ENCODE measurements around the gene DDOST. TPM values are rescaled to one million over a fixed set of nuclear protein-coding genes. Genes with fewer than 3 reads are reported as not detected.
"Not testable (repeated sequence)": the region's sequence is repeated elsewhere in the genome, so short reads cannot be mapped to it uniquely, and the experiment has no call there.

DDOST gene
- total RNA-seq, 4 donors from 2014 or later, result 86.4 to 126 (median 103) TPM

DNA sequence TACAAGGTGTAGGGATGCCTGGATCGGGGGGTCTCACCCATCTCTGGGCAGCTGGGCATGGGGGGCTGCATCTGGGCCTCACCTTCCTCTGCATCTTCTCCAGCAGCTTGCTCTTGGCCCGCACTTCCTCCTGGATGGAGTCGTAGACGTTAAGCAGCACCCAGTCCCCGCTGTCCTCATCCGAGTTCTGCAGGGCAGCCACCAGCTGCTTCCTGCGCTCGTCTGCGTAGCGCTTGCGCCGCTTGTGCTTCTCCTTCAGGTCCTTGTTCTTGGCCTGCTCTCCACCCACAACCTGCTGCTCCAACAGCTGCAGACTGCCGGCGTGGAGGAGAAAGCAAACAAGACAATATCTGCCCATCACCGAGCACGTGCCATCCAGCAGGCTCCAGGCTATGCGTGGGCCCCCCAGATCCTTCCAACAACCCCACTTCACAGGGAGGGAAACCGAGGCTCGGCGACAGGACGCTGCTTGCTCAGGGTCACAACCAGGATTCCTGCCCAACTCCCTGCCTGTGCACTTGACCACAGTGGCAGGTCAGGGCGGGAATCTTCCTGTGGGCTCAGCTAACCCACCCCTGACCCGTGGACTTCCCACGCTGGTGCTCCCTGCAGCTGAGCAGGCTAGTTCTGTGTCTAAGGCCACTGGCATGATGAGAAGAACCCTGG is 21.5 kb upstream of the DDOST start:
- H3K4me3 ChIP-seq, result no peak overlapping the region
- peaks cover 0 to 6% (median 0%) of the 10 kb centered on the region in 4 donors for H3K36me3 ChIP-seq
- no peaks in the 10 kb centered on the region for H3K27me3 ChIP-seq
- WGBS, result 80% methylated on average over 19 of the region's 24 CpGs
- intact Hi-C loops (cut with DNase I), result no loop called here
- TF ChIP-seq, protein P1, sequence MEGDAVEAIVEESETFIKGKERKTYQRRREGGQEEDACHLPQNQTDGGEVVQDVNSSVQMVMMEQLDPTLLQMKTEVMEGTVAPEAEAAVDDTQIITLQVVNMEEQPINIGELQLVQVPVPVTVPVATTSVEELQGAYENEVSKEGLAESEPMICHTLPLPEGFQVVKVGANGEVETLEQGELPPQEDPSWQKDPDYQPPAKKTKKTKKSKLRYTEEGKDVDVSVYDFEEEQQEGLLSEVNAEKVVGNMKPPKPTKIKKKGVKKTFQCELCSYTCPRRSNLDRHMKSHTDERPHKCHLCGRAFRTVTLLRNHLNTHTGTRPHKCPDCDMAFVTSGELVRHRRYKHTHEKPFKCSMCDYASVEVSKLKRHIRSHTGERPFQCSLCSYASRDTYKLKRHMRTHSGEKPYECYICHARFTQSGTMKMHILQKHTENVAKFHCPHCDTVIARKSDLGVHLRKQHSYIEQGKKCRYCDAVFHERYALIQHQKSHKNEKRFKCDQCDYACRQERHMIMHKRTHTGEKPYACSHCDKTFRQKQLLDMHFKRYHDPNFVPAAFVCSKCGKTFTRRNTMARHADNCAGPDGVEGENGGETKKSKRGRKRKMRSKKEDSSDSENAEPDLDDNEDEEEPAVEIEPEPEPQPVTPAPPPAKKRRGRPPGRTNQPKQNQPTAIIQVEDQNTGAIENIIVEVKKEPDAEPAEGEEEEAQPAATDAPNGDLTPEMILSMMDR (IDR thresholded peaks at IDR 0.05), result no peak
- no peak for TF ChIP-seq EP300 (IDR thresholded peaks at IDR 0.05)
- no peak for TF ChIP-seq POLR2A (IDR thresholded peaks at IDR 0.05; ENCODE audit: low read depth)
- no peak for TF ChIP-seq POLR2AphosphoS5 (IDR thresholded peaks at IDR 0.05)
- peaks cover 0 to 18% (median 11%) of the 10 kb centered on the region in 4 donors for H3K4me1 ChIP-seq
- H3K9me3 ChIP-seq, result no peaks in the 10 kb centered on the region
- no peak overlapping the region for H3K27ac ChIP-seq (replicated peaks in 1 of 4)
- DNase-seq (ENCODE audit: extremely low spot score), result no peak

DNA sequence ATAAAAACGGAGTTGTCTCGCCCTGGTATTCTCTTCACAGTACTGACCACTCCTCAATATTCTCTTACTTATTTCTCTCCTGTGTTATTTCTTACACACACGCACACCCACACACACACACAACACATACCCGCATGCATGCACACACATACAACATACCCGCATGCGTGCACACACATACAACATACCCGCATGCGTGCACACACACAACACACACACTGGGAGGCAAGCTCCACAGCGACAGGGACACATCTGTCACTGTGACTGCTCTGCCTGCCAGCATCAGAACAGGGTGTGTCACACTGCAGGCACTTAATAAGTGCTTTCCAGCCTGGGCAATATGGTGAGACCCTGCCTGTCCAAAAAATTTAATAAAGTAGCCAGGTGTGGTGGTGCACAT is 20.8 kb upstream of the DDOST start:
- 92% methylated on average over 9 of the region's 9 CpGs for WGBS
- peaks cover 0 to 7% (median 0%) of the 10 kb centered on the region in 4 donors for H3K36me3 ChIP-seq
- no peak overlapping the region for H3K27ac ChIP-seq (replicated peaks in 1 of 4)
- no peaks in the 10 kb centered on the region for H3K27me3 ChIP-seq
- H3K9me3 ChIP-seq, result no peaks in the 10 kb centered on the region
- TF ChIP-seq POLR2A (IDR thresholded peaks at IDR 0.05; ENCODE audit: low read depth) (no peak), EP300 (IDR thresholded peaks at IDR 0.05) (no peak)
- TF ChIP-seq, protein P1 (IDR thresholded peaks at IDR 0.05), result no peak
- intact Hi-C loops (cut with DNase I), result no loop called here
- peaks cover 0 to 18% (median 11%) of the 10 kb centered on the region in 4 donors for H3K4me1 ChIP-seq
- DNase-seq (ENCODE audit: extremely low spot score), result no peak
- H3K4me3 ChIP-seq, result no peak overlapping the region

DNA sequence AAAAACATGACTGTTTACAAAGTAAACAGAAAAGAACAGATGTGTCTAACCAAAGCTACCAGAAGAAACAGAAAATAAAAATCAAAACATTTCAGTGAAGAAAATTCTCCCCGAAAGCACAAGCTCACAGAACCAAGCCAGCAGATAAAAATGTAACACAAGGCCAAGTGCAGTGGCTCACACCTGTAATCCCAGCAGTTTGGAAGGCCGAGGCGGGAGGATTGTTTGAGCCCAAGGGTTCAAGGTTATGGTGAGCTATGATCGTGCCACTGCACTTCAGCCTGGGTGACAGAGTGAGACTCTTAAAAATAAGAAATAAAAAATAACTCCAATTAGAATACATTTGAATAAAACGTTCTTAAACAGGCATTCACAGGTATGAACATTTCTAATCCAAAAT is 19.1 kb upstream of the DDOST start:
- intact Hi-C loops (cut with DNase I), result no loop called here
- Histone ChIP-seq H3K27me3 (no peaks in the 10 kb centered on the region), H3K9me3 (no peaks in the 10 kb centered on the region), H3K4me1 (peaks cover 0 to 10% (median 6%) of the 10 kb centered on the region in 4 donors), H3K4me3 (no peak overlapping the region), H3K36me3 (peaks cover 0 to 10% (median 0%) of the 10 kb centered on the region in 4 donors), H3K27ac (replicated peaks in 1 of 4) (no peak overlapping the region)
- no peak for TF ChIP-seq POLR2AphosphoS5 (IDR thresholded peaks at IDR 0.05)
- TF ChIP-seq, protein P1 (IDR thresholded peaks at IDR 0.05), result no peak
- no peak for TF ChIP-seq EP300 (IDR thresholded peaks at IDR 0.05)
- TF ChIP-seq POLR2A (IDR thresholded peaks at IDR 0.05; ENCODE audit: low read depth), result no peak
- WGBS, result 89% methylated on average over 5 of the region's 5 CpGs
- DNase-seq (ENCODE audit: extremely low spot score), result no peak

DNA sequence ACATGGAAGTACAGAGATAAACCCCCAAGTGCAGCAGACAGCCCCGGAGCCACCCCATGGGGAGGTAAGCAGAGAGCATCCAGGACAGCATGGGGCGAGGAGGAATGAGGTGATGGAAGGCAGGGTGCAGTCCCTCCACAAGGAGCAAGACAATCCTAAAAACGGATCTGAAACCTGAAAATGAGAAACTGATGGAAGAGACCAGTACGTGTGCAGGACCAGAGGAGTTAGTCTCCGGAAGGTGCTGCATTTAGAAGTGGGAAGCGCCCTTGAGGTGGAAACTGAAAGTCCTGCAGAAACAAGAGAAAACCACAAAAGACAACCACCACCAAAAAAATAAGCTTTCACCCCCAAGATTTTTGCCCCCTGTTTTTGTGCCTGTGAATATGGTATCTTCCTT is 17.4 kb upstream of the DDOST start:
- Histone ChIP-seq H3K27me3 (no peaks in the 10 kb centered on the region), H3K27ac (replicated peaks in 1 of 4) (no peak overlapping the region), H3K4me3 (no peak overlapping the region), H3K4me1 (peaks cover 0 to 9% (median 1%) of the 10 kb centered on the region in 4 donors), H3K9me3 (no peaks in the 10 kb centered on the region), H3K36me3 (peaks cover 0 to 19% (median 0%) of the 10 kb centered on the region in 4 donors)
- DNase-seq (ENCODE audit: extremely low spot score), result no peak
- TF ChIP-seq POLR2AphosphoS5 (IDR thresholded peaks at IDR 0.05), result no peak
- TF ChIP-seq POLR2A (IDR thresholded peaks at IDR 0.05; ENCODE audit: low read depth), result no peak
- TF ChIP-seq, protein P1 (IDR thresholded peaks at IDR 0.05), result no peak
- TF ChIP-seq EP300 (IDR thresholded peaks at IDR 0.05), result no peak
- intact Hi-C loops (cut with DNase I), result no loop called here
- WGBS, result 86% methylated on average over 6 of the region's 6 CpGs

DNA sequence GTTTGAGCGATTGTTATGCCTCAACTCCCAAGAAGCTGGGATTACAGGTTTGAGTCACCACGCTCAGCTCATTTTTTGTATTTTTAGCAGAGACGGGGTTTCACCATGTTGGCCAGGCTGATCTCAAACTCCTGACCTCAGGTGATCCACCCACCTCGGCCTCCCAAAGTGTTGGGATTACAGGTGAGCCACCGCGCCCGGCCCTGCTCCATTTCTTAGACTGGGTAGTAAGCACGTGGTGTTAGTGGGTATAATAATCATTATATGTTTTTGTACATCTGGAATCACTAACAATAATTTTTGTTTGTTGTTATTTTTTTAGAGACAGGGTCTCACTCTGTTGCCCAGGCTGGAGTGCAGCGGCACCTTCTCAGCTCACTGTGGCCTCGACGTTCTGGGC is 12.5 kb upstream of the DDOST start:
- H3K9me3 ChIP-seq; H3K27me3 ChIP-seq; DNase-seq (ENCODE audit: extremely low spot score); H3K4me1 ChIP-seq; intact Hi-C loops (cut with DNase I); H3K4me3 ChIP-seq; H3K27ac ChIP-seq (replicated peaks in 1 of 4): not testable (repeated sequence)
- 96% methylated on average over 11 of the region's 11 CpGs for WGBS
- peaks cover 0 to 35% (median 0%) of the 10 kb centered on the region in 4 donors for H3K36me3 ChIP-seq
